ENCODE results near the gene COLGALT1. TPM values are rescaled to one million over a fixed set of nuclear protein-coding genes. Genes with fewer than 3 reads are reported as not detected.

COLGALT1 gene
- total RNA-seq, 1 donor from 2014 or later: 140 TPM

- Mint-ChIP-seq H3K36me3 (ENCODE audit: low read depth) (peaks cover 7% of the 10 kb centered on the region), H3K4me3 (ENCODE audit: unreplicated experiment) (no peak overlapping the region), H3K27me3 (ENCODE audit: low read depth) (no peaks in the 10 kb centered on the region), H3K4me1 (ENCODE audit: low read depth) (peaks cover 6% of the 10 kb centered on the region), H3K9me3 (ENCODE audit: low read depth) (no peaks in the 10 kb centered on the region), H3K27ac (ENCODE audit: unreplicated experiment) (no peak overlapping the region)
- TF ChIP-seq, protein P1, sequence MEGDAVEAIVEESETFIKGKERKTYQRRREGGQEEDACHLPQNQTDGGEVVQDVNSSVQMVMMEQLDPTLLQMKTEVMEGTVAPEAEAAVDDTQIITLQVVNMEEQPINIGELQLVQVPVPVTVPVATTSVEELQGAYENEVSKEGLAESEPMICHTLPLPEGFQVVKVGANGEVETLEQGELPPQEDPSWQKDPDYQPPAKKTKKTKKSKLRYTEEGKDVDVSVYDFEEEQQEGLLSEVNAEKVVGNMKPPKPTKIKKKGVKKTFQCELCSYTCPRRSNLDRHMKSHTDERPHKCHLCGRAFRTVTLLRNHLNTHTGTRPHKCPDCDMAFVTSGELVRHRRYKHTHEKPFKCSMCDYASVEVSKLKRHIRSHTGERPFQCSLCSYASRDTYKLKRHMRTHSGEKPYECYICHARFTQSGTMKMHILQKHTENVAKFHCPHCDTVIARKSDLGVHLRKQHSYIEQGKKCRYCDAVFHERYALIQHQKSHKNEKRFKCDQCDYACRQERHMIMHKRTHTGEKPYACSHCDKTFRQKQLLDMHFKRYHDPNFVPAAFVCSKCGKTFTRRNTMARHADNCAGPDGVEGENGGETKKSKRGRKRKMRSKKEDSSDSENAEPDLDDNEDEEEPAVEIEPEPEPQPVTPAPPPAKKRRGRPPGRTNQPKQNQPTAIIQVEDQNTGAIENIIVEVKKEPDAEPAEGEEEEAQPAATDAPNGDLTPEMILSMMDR (IDR thresholded peaks at IDR 0.05): no peak
- no peak for DNase-seq (ENCODE audit: low spot score)
Measured at GRCh38 chr19:17522988-17523872, 32.2 kb upstream of the COLGALT1 start.

GRCh38 chr19:17524651-17525050 is 30.8 kb upstream of the COLGALT1 start:
- no peaks in the 10 kb centered on the region for H3K27me3 Mint-ChIP-seq (ENCODE audit: low read depth)
- no peak overlapping the region for H3K4me3 Mint-ChIP-seq (ENCODE audit: unreplicated experiment)
- H3K4me1 Mint-ChIP-seq (ENCODE audit: low read depth): peaks cover 6% of the 10 kb centered on the region
- H3K36me3 Mint-ChIP-seq (ENCODE audit: low read depth): peaks cover 3% of the 10 kb centered on the region
- TF ChIP-seq, protein P1 (IDR thresholded peaks at IDR 0.05): no peak
- peaks cover 9% of the 10 kb centered on the region for H3K9me3 Mint-ChIP-seq (ENCODE audit: low read depth)
- DNase-seq (ENCODE audit: low spot score): no peak
- no peak overlapping the region for H3K27ac Mint-ChIP-seq (ENCODE audit: unreplicated experiment)

GRCh38 chr19:17525141-17525540 is 30.3 kb upstream of the COLGALT1 start:
- peaks cover 6% of the 10 kb centered on the region for H3K4me1 Mint-ChIP-seq (ENCODE audit: low read depth)
- H3K36me3 Mint-ChIP-seq (ENCODE audit: low read depth): no peaks in the 10 kb centered on the region
- TF ChIP-seq, protein P1 (IDR thresholded peaks at IDR 0.05): no peak
- H3K27ac Mint-ChIP-seq (ENCODE audit: unreplicated experiment): no peak overlapping the region
- DNase-seq (ENCODE audit: low spot score): no peak
- no peaks in the 10 kb centered on the region for H3K27me3 Mint-ChIP-seq (ENCODE audit: low read depth)
- H3K4me3 Mint-ChIP-seq (ENCODE audit: unreplicated experiment): no peak overlapping the region
- H3K9me3 Mint-ChIP-seq (ENCODE audit: low read depth): peaks cover 9% of the 10 kb centered on the region

DNA sequence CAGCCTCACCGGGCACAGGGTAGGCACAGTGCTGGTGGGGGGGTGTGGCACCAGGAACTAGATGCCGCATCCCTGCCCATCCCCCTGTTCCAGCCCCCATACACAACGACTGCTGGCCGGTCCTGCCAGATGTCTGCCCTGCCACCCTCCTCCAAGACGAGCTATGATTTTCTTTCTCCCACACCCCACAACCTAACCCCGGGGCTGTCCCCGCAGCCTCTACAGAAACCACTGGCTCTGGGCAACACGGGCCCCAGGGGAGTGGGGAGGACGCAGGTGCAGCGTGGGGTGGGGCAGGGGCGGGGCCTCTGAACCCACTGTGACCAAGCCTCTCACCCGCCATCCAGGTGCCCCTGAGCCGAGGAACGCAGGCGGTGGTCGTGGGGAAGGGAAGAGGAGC is 28.5 kb upstream of the COLGALT1 start:
- Mint-ChIP-seq H3K27me3 (ENCODE audit: low read depth) (no peaks in the 10 kb centered on the region), H3K4me1 (ENCODE audit: low read depth) (peaks cover 6% of the 10 kb centered on the region), H3K27ac (ENCODE audit: unreplicated experiment) (no peak overlapping the region), H3K9me3 (ENCODE audit: low read depth) (peaks cover 9% of the 10 kb centered on the region), H3K36me3 (ENCODE audit: low read depth) (no peaks in the 10 kb centered on the region), H3K4me3 (ENCODE audit: unreplicated experiment) (no peak overlapping the region)
- TF ChIP-seq, protein P1 (IDR thresholded peaks at IDR 0.05): no peak
- no peak for DNase-seq (ENCODE audit: low spot score)

DNA sequence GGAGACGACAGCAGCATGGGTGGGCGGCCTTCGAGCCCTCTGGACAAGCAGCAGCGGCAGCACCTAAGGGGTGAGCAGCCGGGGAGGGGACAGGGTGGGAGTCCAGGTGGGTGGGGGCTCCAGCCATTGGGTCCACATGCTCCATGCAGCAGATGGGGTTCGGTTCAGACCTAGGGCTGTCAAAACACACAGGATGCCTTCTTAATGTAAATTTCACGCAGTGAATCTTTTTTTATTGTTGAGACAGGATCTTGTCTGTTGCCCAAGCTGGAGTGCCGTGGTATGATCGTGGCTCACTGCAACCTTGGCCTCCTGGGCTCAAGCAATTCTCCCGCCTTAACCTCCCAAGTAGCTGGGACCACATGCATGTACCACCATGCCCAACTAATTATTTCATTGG is 28.1 kb upstream of the COLGALT1 start:
- peaks cover 9% of the 10 kb centered on the region for H3K9me3 Mint-ChIP-seq (ENCODE audit: low read depth)
- no peaks in the 10 kb centered on the region for H3K27me3 Mint-ChIP-seq (ENCODE audit: low read depth)
- no peak overlapping the region for H3K27ac Mint-ChIP-seq (ENCODE audit: unreplicated experiment)
- H3K4me1 Mint-ChIP-seq (ENCODE audit: low read depth): peaks cover 6% of the 10 kb centered on the region
- H3K36me3 Mint-ChIP-seq (ENCODE audit: low read depth): no peaks in the 10 kb centered on the region
- no peak overlapping the region for H3K4me3 Mint-ChIP-seq (ENCODE audit: unreplicated experiment)
- DNase-seq (ENCODE audit: low spot score): no peak
- TF ChIP-seq, protein P1 (IDR thresholded peaks at IDR 0.05): no peak

Measured in chondrocyte (in vitro differentiated cells).